HepG2 (cell line): ENCODE data around the gene OTOP3. TPM values are rescaled to one million over a fixed set of nuclear protein-coding genes. Genes with fewer than 3 reads are reported as not detected.

Source experiments
- KDM1A ChIP-seq: IDR thresholded peaks from 2 replicates; pipeline ENCODE4 v1.6.1; 2016; ENCODE audit warnings: missing compliant biosample characterization
- KLF6 ChIP-seq: IDR thresholded peaks from 2 replicates; pipeline ENCODE4 v1.8.0; 2016; ENCODE audit warnings: missing biosample characterization, missing genetic modification reagents
- NR2F1 ChIP-seq, 2 experiments: fragments of 450-650 bp in 1 of 2; formaldehyde crosslinking in 1 of 2; IDR thresholded peaks; 2 replicates each; pipeline versions ENCODE4 v1.5.0 to v1.6.1; 2016 to 2020; ENCODE audit warnings: mild to moderate bottlenecking in 1 of 2, missing compliant biosample characterization in 1 of 2, missing genetic modification reagents in 1 of 2, moderate library complexity in 1 of 2
- PHB2 ChIP-seq: fragments of 450-650 bp; IDR thresholded peaks from 2 replicates; pipeline ENCODE4 v1.6.1; 2018; ENCODE audit not compliant: partially characterized antibody
- PHF8 ChIP-seq: sonication (generic); formaldehyde crosslinking; IDR thresholded peaks from 2 replicates; pipeline ENCODE4 v1.5.0; 2020; ENCODE audit warnings: missing genetic modification reagents
- POLR2A ChIP-seq, 2 experiments: IDR thresholded peaks; 2 replicates each; pipeline ENCODE4 v1.6.1; 2011; ENCODE audit warnings: low read depth in 2 of 2, low read length in 2 of 2, mild to moderate bottlenecking in 1 of 2, moderate library complexity in 1 of 2; ENCODE audit not compliant: insufficient read depth in 1 of 2
- RARA ChIP-seq: IDR thresholded peaks from 2 replicates; pipeline ENCODE4 v1.6.1; 2016; ENCODE audit warnings: missing genetic modification reagents, missing compliant biosample characterization
- RFX1 ChIP-seq: fragments of 450-650 bp; IDR thresholded peaks from 2 replicates; pipeline ENCODE4 v1.6.1; 2017
- RFX5 ChIP-seq: IDR thresholded peaks from 2 replicates; pipeline ENCODE4 v1.6.1; 2011; ENCODE audit warnings: low read depth, low read length, improper control_type of control experiment
- XRCC5 ChIP-seq: fragments of 200-400 bp; formaldehyde crosslinking; optimal IDR thresholded peaks from 2 replicates; pipeline ENCODE3; 2017; ENCODE audit warnings: mild to moderate bottlenecking, low read length
- ZNF33A ChIP-seq: sonication (generic); formaldehyde crosslinking; IDR thresholded peaks from 2 replicates; pipeline ENCODE4 v1.5.1; 2020; ENCODE audit warnings: missing genetic modification reagents, mild to moderate bottlenecking, moderate library complexity, borderline replicate concordance
- ZNF431 ChIP-seq: sonication (generic); formaldehyde crosslinking; IDR thresholded peaks from 2 replicates; pipeline ENCODE4 v1.9.0; 2022; ENCODE audit warnings: missing genetic modification reagents, low read depth, mild to moderate bottlenecking, borderline replicate concordance
- ZNF569 ChIP-seq: sonication (generic); formaldehyde crosslinking; IDR thresholded peaks from 2 replicates; pipeline ENCODE4 v1.5.0; 2020; ENCODE audit warnings: mild to moderate bottlenecking, missing genetic modification reagents, moderate library complexity, borderline replicate concordance
- ZNF674 ChIP-seq: sonication (generic); formaldehyde crosslinking; IDR thresholded peaks from 2 replicates; pipeline ENCODE4 v1.5.0; 2020; ENCODE audit warnings: low read depth, mild to moderate bottlenecking, missing genetic modification reagents
- ZNF7 ChIP-seq: IDR thresholded peaks from 2 replicates; pipeline ENCODE4 v1.6.1; 2016; ENCODE audit warnings: missing biosample characterization, missing genetic modification reagents
- ZNF746 ChIP-seq: sonication (generic); formaldehyde crosslinking; IDR thresholded peaks from 2 replicates; pipeline ENCODE4 v1.8.0; 2022; ENCODE audit warnings: mild to moderate bottlenecking, missing genetic modification reagents
- polyA plus RNA-seq, 8 experiments: library from polyadenylated mRNA; depleted of rRNA in 3 of 8; stranded (reverse) in 7 of 8; unstranded in 1 of 8; fragments of >200 nt; fragmentation: Illumina TruSeq in 4 of 8; extraction: Trizol in 4 of 8; gene quantifications; 2 replicates each; pipeline versions ENCODE4 v1.2.1 to v1.2.3, GENCODE V29; 2011 to 2016; ENCODE audit warnings: low read depth in 4 of 8, missing spikeins in 1 of 8, mixed read lengths in 1 of 8; ENCODE audit not compliant: insufficient read depth in 1 of 8
- total RNA-seq, 5 experiments: library from RNA; depleted of rRNA; stranded (reverse); fragments of >200 nt; fragmentation: Illumina TruSeq; extraction: Trizol; gene quantifications; 2 replicates each; pipeline ENCODE4 v1.2.3, GENCODE V29; 2016; ENCODE audit warnings: low read depth in 1 of 5
- TF ChIP-seq, protein P1 (sequence below): IDR thresholded peaks from 2 replicates; pipeline ENCODE4 v1.6.1; 2018; ENCODE audit warnings: missing genetic modification reagents, mild to moderate bottlenecking, missing compliant biosample characterization
- TF ChIP-seq, protein P2 (sequence below): IDR thresholded peaks from 2 replicates; pipeline ENCODE4 v1.6.1; 2012; ENCODE audit warnings: low read length, improper control_type of control experiment
- TF ChIP-seq, protein P3 (sequence below): IDR thresholded peaks from 2 replicates; pipeline ENCODE4 v1.6.1; 2018; ENCODE audit warnings: missing genetic modification reagents
- TF ChIP-seq, protein P4 (sequence below): IDR thresholded peaks from 2 replicates; pipeline ENCODE4 v1.6.1; 2016; ENCODE audit warnings: missing genetic modification reagents, missing compliant biosample characterization
- TF ChIP-seq, protein P5 (sequence below): sonication (generic); formaldehyde crosslinking; IDR thresholded peaks from 2 replicates; pipeline ENCODE4 v1.8.0; 2022; ENCODE audit warnings: missing genetic modification reagents, low read depth, mild to moderate bottlenecking, borderline replicate concordance
- TF ChIP-seq, protein P6 (sequence below), 2 experiments: sonication (generic) in 1 of 2; formaldehyde crosslinking in 1 of 2; IDR thresholded peaks; 2 replicates each; pipeline versions ENCODE4 v1.4.0 to v1.6.1; 2018 to 2020; ENCODE audit warnings: missing genetic modification reagents in 2 of 2, borderline replicate concordance in 1 of 2, low read depth in 1 of 2, mild to moderate bottlenecking in 1 of 2, missing biosample characterization in 1 of 2

The OTOP3 gene
- total and polyA plus RNA-seq, 2 of the 13 experiments (the other 11 are each of a cell fraction or from before 2014, with no cell fraction given) = not detected

DNA sequence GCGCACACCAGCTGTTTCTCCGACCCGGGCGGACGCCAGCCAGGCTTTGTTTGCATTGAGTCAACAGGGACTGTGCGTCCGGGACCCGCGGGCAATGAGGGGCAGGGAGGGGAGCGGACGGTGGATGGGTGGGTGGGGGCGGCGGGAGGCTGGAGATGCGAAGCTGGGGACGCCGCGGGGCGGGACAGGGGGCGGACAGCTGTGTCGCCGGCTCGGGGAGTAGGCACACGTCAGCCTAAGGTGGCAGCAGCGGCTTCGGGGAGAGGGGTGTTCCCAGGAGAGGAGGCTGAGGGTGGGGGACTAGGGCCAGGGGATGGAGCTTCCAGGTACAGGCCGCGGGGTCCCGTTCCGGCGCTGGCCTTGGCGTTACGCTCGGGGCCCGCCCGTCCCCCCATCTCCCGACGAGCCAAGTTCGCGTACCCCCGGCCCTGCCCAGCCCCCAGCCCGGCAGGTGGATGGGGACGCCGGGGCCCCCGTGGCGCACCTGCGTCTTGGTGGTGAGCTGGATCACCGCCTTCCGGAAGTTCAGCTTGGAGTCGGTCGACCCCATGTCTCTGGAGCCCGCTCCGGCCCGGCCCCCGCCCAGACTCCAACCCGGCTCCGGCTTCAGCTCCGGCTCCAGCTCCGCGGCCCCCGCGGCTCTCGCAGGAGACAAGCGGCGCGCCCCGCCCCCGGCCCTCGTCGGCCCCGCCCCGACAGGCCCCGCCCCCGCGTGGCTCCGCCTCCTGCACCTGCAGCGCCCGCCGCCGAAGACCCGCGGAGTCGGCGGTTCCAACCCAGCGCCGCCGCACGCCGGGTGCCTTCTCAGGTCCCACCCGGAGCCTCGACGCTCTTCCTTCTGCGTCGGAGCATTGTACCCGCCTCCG, 36.6 kb downstream of the OTOP3 start, which contains the start of gene HID1 (continued):
- TF ChIP-seq RFX1 = no peak
- TF ChIP-seq, protein P1, sequence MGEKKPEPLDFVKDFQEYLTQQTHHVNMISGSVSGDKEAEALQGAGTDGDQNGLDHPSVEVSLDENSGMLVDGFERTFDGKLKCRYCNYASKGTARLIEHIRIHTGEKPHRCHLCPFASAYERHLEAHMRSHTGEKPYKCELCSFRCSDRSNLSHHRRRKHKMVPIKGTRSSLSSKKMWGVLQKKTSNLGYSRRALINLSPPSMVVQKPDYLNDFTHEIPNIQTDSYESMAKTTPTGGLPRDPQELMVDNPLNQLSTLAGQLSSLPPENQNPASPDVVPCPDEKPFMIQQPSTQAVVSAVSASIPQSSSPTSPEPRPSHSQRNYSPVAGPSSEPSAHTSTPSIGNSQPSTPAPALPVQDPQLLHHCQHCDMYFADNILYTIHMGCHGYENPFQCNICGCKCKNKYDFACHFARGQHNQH (CRISPR knock-in tag) = no peak
- no peak for TF ChIP-seq ZNF7
- TF ChIP-seq, protein P2, sequence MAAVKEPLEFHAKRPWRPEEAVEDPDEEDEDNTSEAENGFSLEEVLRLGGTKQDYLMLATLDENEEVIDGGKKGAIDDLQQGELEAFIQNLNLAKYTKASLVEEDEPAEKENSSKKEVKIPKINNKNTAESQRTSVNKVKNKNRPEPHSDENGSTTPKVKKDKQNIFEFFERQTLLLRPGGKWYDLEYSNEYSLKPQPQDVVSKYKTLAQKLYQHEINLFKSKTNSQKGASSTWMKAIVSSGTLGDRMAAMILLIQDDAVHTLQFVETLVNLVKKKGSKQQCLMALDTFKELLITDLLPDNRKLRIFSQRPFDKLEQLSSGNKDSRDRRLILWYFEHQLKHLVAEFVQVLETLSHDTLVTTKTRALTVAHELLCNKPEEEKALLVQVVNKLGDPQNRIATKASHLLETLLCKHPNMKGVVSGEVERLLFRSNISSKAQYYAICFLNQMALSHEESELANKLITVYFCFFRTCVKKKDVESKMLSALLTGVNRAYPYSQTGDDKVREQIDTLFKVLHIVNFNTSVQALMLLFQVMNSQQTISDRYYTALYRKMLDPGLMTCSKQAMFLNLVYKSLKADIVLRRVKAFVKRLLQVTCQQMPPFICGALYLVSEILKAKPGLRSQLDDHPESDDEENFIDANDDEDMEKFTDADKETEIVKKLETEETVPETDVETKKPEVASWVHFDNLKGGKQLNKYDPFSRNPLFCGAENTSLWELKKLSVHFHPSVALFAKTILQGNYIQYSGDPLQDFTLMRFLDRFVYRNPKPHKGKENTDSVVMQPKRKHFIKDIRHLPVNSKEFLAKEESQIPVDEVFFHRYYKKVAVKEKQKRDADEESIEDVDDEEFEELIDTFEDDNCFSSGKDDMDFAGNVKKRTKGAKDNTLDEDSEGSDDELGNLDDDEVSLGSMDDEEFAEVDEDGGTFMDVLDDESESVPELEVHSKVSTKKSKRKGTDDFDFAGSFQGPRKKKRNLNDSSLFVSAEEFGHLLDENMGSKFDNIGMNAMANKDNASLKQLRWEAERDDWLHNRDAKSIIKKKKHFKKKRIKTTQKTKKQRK = no peak
- TF ChIP-seq, protein P3, sequence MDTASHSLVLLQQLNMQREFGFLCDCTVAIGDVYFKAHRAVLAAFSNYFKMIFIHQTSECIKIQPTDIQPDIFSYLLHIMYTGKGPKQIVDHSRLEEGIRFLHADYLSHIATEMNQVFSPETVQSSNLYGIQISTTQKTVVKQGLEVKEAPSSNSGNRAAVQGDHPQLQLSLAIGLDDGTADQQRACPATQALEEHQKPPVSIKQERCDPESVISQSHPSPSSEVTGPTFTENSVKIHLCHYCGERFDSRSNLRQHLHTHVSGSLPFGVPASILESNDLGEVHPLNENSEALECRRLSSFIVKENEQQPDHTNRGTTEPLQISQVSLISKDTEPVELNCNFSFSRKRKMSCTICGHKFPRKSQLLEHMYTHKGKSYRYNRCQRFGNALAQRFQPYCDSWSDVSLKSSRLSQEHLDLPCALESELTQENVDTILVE (CRISPR knock-in tag) = peak; percentile 31; the same call in 1 of the 2 replicates
- TF ChIP-seq PHF8 = peak; percentile 70
- TF ChIP-seq, protein P4, sequence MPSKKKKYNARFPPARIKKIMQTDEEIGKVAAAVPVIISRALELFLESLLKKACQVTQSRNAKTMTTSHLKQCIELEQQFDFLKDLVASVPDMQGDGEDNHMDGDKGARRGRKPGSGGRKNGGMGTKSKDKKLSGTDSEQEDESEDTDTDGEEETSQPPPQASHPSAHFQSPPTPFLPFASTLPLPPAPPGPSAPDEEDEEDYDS = no peak
- no peak for TF ChIP-seq POLR2A (IDR thresholded peaks at IDR 0.05; ENCODE audit: insufficient read depth in 1 of 2, low read depth in 2 of 2, low read length in 2 of 2)
- TF ChIP-seq NR2F1 (CRISPR knock-in tag; IDR thresholded peaks at IDR 0.05) = no peak
- TF ChIP-seq XRCC5 = no peak
- no peak for TF ChIP-seq ZNF674 (CRISPR knock-in tag)
- TF ChIP-seq, protein P5, sequence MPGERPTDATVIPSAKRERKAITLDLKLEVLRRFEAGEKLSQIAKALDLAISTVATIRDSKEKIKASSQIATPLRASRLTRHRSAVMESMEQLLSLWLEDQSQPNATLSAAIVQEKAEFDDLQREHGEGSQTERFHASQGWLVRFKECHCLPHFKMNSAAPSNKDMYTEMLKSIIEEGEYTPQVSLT = no peak
- no peak for TF ChIP-seq PHB2
- TF ChIP-seq RARA (CRISPR knock-in tag) = peak; percentile 50; the same call in 1 of the 2 replicates
- no peak; the same call in 1 of the 2 replicates for TF ChIP-seq ZNF746 (CRISPR knock-in tag)
- TF ChIP-seq ZNF431 (CRISPR knock-in tag) = no peak
- no peak for TF ChIP-seq KDM1A (CRISPR knock-in tag)
- no peak for TF ChIP-seq ZNF569 (CRISPR knock-in tag)
- TF ChIP-seq, protein P6, sequence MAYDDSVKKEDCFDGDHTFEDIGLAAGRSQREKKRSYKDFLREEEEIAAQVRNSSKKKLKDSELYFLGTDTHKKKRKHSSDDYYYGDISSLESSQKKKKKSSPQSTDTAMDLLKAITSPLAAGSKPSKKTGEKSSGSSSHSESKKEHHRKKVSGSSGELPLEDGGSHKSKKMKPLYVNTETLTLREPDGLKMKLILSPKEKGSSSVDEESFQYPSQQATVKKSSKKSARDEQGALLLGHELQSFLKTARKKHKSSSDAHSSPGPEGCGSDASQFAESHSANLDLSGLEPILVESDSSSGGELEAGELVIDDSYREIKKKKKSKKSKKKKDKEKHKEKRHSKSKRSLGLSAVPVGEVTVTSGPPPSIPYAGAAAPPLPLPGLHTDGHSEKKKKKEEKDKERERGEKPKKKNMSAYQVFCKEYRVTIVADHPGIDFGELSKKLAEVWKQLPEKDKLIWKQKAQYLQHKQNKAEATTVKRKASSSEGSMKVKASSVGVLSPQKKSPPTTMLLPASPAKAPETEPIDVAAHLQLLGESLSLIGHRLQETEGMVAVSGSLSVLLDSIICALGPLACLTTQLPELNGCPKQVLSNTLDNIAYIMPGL (CRISPR knock-in tag; IDR thresholded peaks at IDR 0.05; ENCODE audit: borderline replicate concordance in 1 of 2, low read depth in 1 of 2) = 0 out of 4 replicates have a peak, but pooled peaks have one; percentile 43 to 73
- no peak for TF ChIP-seq ZNF33A (CRISPR knock-in tag)
- no peak for TF ChIP-seq KLF6 (CRISPR knock-in tag)
- no peak for TF ChIP-seq RFX5
